ENCODE results near the gene ZNF101.
"Not testable (repeated sequence)": the region's sequence is repeated elsewhere in the genome, so short reads cannot be mapped to it uniquely, and the experiment has no call there.

- not testable (repeated sequence) for TF ChIP-seq CTCF, POLR2AphosphoS5 (IDR thresholded peaks at IDR 0.05)
These were observed 20.4 kb downstream of the ZNF101 start for GRCh38 chr19:19689023-19689422.

Data from breast epithelium (tissue), 3 donors.